Measurements from ENCODE around the gene CHD9NB. TPM values are rescaled to one million over a fixed set of nuclear protein-coding genes. Genes with fewer than 3 reads are reported as not detected.

Gene CHD9NB
- 4.2 TPM for polyA plus RNA-seq (2013, experiment 1 of 2)
- polyA plus RNA-seq (2013, experiment 2 of 2) = 4.1 TPM

DNA sequence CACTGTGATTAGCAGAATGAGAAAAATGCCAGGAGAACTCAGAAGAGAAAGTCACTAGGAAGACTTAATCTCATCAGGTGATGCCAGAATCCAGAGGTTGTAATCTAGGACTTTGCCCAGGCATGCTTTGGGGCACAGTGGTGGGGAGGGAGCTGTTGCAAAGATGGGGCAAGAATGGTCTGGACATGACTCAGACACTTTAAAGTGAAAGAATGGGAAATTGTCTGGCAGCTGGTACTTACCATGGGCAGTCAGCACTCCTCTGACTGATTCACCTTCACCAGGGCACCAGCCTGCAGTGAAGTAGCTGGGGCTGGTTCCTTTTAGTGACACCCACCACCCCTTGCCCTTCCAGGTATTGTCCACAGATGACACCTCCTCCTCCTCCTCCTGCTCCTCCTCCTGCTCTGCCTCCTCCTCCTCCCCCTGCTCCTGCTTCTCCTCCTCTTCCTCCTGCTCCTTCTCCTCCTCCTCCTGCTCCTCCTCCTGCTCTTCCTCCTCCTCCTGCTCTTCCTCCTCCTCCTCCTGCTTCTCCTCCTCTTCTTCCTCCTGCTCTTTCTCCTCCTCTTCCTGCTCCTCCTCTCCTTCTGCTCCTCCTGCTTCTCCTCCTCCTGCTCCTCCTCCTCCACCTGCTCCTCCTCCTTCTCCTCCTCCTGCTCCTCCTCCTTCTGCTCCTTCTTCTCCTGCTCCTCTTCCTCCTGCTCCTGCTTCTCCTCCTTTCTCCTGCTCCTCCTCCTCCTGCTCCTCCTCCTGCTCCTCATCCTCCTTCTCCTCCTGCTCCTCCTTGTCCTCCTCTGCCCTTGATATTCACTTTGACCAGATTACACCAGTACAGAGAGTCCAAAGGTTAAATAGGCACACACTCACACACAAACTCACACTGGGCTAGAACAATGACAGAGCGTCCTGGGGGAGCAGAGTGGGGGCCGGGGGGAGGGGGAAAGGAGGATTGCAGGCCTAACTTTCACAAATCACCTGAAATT lies at the start of gene CHD9NB:
Gene CHD9NB, minus strand, starts transcription at position 379 of the 983 bp plus-strand sequence. CDS start 8,739 bp downstream, outside the sequence.
- no peak within 1 kb of the TSS for H3K4me2 ChIP-seq (ENCODE audit: insufficient read depth, low read length, poor library complexity, severe bottlenecking)
- no peak within 1 kb of the TSS for H3K27ac ChIP-seq (replicated peaks; ENCODE audit: low read length)
- no peaks in the 10 kb centered on the region for H3K27me3 ChIP-seq (ENCODE audit: control insufficient read depth in 3 of 3, insufficient read depth in 3 of 3, low read depth in 1 of 3, low read length in 3 of 3)

DNA sequence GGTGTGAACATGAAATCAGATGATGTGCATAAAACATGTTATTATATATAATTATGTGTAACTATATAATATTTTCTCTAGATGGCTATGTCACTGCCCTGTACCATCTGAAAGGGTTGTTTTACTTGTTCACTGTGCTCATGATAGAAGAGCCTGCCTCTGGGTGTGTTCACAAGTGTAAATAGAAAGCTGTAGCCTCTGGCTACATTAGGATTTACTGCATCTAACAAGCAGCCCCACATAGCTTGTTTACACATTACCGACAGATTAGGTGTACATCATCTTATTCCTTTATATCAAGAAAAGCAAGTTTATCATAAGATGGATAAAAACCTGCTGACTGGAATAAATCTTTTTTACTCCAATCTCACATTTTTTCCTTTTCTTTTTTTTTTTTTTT lies 48.2 kb upstream of the CHD9NB start:
- Histone ChIP-seq H3K4me2 (ENCODE audit: insufficient read depth, low read length, poor library complexity, severe bottlenecking) (no peak overlapping the region), H3K23ac (ENCODE audit: low read depth, low read length, poor library complexity) (no peak overlapping the region), H3K4me1 (ENCODE audit: control insufficient read depth in 2 of 2, insufficient read depth in 1 of 2, low read depth in 1 of 2, low read length in 2 of 2) (peaks cover 10 to 14% of the 10 kb centered on the region in 2 donors), H2AFZ (ENCODE audit: low read length) (no peak overlapping the region), H2BK15ac (ENCODE audit: low read length) (no peak overlapping the region), H3K36me3 (replicated peaks in 1 of 2; ENCODE audit: control insufficient read depth in 2 of 2, insufficient read depth in 2 of 2, low read length in 2 of 2) (no peaks in the 10 kb centered on the region), H3K79me1 (ENCODE audit: low read depth, low read length) (no peaks in the 10 kb centered on the region), H3K27ac (replicated peaks; ENCODE audit: low read length) (no peak overlapping the region), H4K8ac (ENCODE audit: low read depth, low read length) (no peak overlapping the region), H2BK5ac (ENCODE audit: low read length) (no peak overlapping the region), H3K14ac (ENCODE audit: low read length) (no peak overlapping the region), H3K9ac (ENCODE audit: low read depth, low read length, poor library complexity) (no peak overlapping the region), H2BK12ac (ENCODE audit: low read length) (no peak overlapping the region), H3K4me3 (ENCODE audit: low read length in 2 of 2) (no peak overlapping the region), H2BK120ac (ENCODE audit: low read depth, low read length) (no peak overlapping the region), H3K27me3 (ENCODE audit: control insufficient read depth in 3 of 3, insufficient read depth in 3 of 3, low read depth in 1 of 3, low read length in 3 of 3) (no peaks in the 10 kb centered on the region), H4K91ac (ENCODE audit: low read depth, low read length, poor library complexity) (no peak overlapping the region), H3K9me3 (replicated peaks in 1 of 2; ENCODE audit: control insufficient read depth in 2 of 2, insufficient read depth in 1 of 2, low read depth in 1 of 2, low read length in 2 of 2) (no peaks in the 10 kb centered on the region), H3K18ac (ENCODE audit: low read length) (no peak overlapping the region), H3K4ac (ENCODE audit: low read length) (no peak overlapping the region), H2AK5ac (ENCODE audit: low read depth, low read length) (no peak overlapping the region)
- no CpG with 5 or more reads among the region's 1 CpG for WGBS, 2 donors (ENCODE audit: extremely low coverage in 2 of 2, insufficient read length in 2 of 2, insufficient replicate concordance in 1 of 2)
- DNase-seq (ENCODE audit: low spot score) = no peak

More for the DNA sequence above, at the start of gene CHD9NB:
- Histone ChIP-seq H3K23ac (ENCODE audit: low read depth, low read length, poor library complexity) (no peak within 1 kb of the TSS), H4K91ac (ENCODE audit: low read depth, low read length, poor library complexity) (no peak within 1 kb of the TSS), H2BK5ac (ENCODE audit: low read length) (no peak within 1 kb of the TSS), H3K79me1 (ENCODE audit: low read depth, low read length) (peaks cover 2% of the 10 kb centered on the region), H2AK5ac (ENCODE audit: low read depth, low read length) (peak within 1 kb of the TSS; percentile 48), H3K4me3 (ENCODE audit: low read length in 2 of 2) (peak within 1 kb of the TSS in 1 of 2 donors; percentile 10), H3K4me1 (ENCODE audit: control insufficient read depth in 2 of 2, insufficient read depth in 1 of 2, low read depth in 1 of 2, low read length in 2 of 2) (peaks cover 8 to 11% of the 10 kb centered on the region in 2 donors), H3K9ac (ENCODE audit: low read depth, low read length, poor library complexity) (peak within 1 kb of the TSS; percentile 16), H3K4ac (ENCODE audit: low read length) (no peak within 1 kb of the TSS), H2BK12ac (ENCODE audit: low read length) (peak within 1 kb of the TSS; percentile 86), H3K9me3 (replicated peaks in 1 of 2; ENCODE audit: control insufficient read depth in 2 of 2, insufficient read depth in 1 of 2, low read depth in 1 of 2, low read length in 2 of 2) (peaks cover 0 to 1% of the 10 kb centered on the region in 2 donors), H3K18ac (ENCODE audit: low read length) (no peak within 1 kb of the TSS), H2AFZ (ENCODE audit: low read length) (peak within 1 kb of the TSS; percentile 60), H3K14ac (ENCODE audit: low read length) (no peak within 1 kb of the TSS), H3K36me3 (replicated peaks in 1 of 2; ENCODE audit: control insufficient read depth in 2 of 2, insufficient read depth in 2 of 2, low read length in 2 of 2) (no peaks in the 10 kb centered on the region), H2BK120ac (ENCODE audit: low read depth, low read length) (no peak within 1 kb of the TSS), H4K8ac (ENCODE audit: low read depth, low read length) (peak within 1 kb of the TSS; percentile 27), H2BK15ac (ENCODE audit: low read length) (peak within 1 kb of the TSS; percentile 10)
- DNase-seq (ENCODE audit: low spot score) = no peak
- no CpG with 5 or more reads among the region's 2 CpGs for WGBS, 2 donors (ENCODE audit: extremely low coverage in 2 of 2, insufficient read length in 2 of 2, insufficient replicate concordance in 1 of 2)

DNA sequence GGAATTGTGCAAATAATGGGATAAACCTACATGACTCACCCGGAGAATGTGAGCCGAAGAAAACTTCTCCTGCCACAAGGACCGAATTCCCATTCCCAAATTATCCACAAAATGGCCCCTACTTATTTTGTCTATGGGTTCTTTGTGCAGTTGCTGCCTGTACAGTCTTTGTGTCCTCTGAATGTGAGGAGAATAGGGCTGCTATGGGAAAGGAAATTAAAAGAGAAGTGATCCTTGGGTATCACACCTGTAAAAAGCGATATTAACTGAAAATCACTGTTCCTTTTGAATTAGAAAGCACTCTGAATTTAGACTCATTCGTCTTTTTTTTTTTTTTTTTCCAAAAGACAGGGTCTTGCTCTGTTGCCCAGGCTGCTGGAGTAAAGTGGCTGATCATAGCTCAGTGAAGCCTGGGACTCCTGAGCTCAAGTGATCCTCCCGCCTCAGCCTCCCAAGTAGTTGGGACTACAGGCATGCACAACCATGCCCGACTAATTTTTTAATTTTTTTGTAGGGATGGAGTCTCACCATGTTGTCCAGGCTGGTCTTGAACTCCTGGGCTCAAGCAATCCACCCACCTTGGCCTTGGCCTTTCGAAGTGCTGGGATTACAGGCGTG lies 47.5 kb upstream of the CHD9NB start:
- WGBS, 2 donors (ENCODE audit: extremely low coverage in 2 of 2, insufficient read length in 2 of 2, insufficient replicate concordance in 1 of 2) = no CpG with 5 or more reads among the region's 9 CpGs
- Histone ChIP-seq H3K4me1 (ENCODE audit: control insufficient read depth in 2 of 2, insufficient read depth in 1 of 2, low read depth in 1 of 2, low read length in 2 of 2) (peaks cover 10 to 14% of the 10 kb centered on the region in 2 donors), H3K27me3 (ENCODE audit: control insufficient read depth in 3 of 3, insufficient read depth in 3 of 3, low read depth in 1 of 3, low read length in 3 of 3) (no peaks in the 10 kb centered on the region), H4K8ac (ENCODE audit: low read depth, low read length) (no peak overlapping the region), H3K14ac (ENCODE audit: low read length) (no peak overlapping the region), H3K9ac (ENCODE audit: low read depth, low read length, poor library complexity) (no peak overlapping the region), H3K9me3 (replicated peaks in 1 of 2; ENCODE audit: control insufficient read depth in 2 of 2, insufficient read depth in 1 of 2, low read depth in 1 of 2, low read length in 2 of 2) (no peaks in the 10 kb centered on the region), H3K4me2 (ENCODE audit: insufficient read depth, low read length, poor library complexity, severe bottlenecking) (peak overlapping the region; percentile 87), H3K79me1 (ENCODE audit: low read depth, low read length) (no peaks in the 10 kb centered on the region), H2BK12ac (ENCODE audit: low read length) (no peak overlapping the region), H4K91ac (ENCODE audit: low read depth, low read length, poor library complexity) (no peak overlapping the region), H2BK5ac (ENCODE audit: low read length) (peak overlapping the region; percentile 78), H3K4me3 (ENCODE audit: low read length in 2 of 2) (peak overlapping the region; percentile 46 to 66), H2AK5ac (ENCODE audit: low read depth, low read length) (no peak overlapping the region), H2AFZ (ENCODE audit: low read length) (peak overlapping the region; percentile 96), H3K23ac (ENCODE audit: low read depth, low read length, poor library complexity) (peak overlapping the region; percentile 38), H2BK120ac (ENCODE audit: low read depth, low read length) (peak overlapping the region; percentile 67), H3K18ac (ENCODE audit: low read length) (peak overlapping the region; percentile 78), H3K4ac (ENCODE audit: low read length) (no peak overlapping the region), H3K27ac (replicated peaks; ENCODE audit: low read length) (peak overlapping the region; percentile 82), H3K36me3 (replicated peaks in 1 of 2; ENCODE audit: control insufficient read depth in 2 of 2, insufficient read depth in 2 of 2, low read length in 2 of 2) (no peaks in the 10 kb centered on the region), H2BK15ac (ENCODE audit: low read length) (peak overlapping the region; percentile 13)
- DNase-seq (ENCODE audit: low spot score) = no peak

Measured in neuronal stem cell (in vitro differentiated cells).